ENCODE results near the gene RAB24. TPM values are rescaled to one million over a fixed set of nuclear protein-coding genes. Genes with fewer than 3 reads are reported as not detected.

RAB24 gene
- total and polyA plus RNA-seq, 12 donors: 29.4 to 134 (median 51.6) TPM

- no peak for DNase-seq
- H3K4me1 ChIP-seq (replicated peaks in 1 of 2): no peaks in the 10 kb centered on the region
- peaks cover 0 to 90% of the 10 kb centered on the region in 2 donors for H3K36me3 ChIP-seq (replicated peaks in 1 of 2)
- H3K27ac ChIP-seq: no peak overlapping the region
- WGBS, 4 donors: 58 to 64% (median 61%) methylated on average over 5 of the region's 5 CpGs
- no peak overlapping the region for H3K4me3 ChIP-seq
- no peaks in the 10 kb centered on the region for H3K9me3 ChIP-seq (replicated peaks in 1 of 3)
- no peaks in the 10 kb centered on the region for H3K27me3 ChIP-seq
- intact Hi-C loops (cut with DNase I): no loop called here
- TF ChIP-seq POLR2A (IDR thresholded peaks at IDR 0.05): no peak
- TF ChIP-seq CTCF (IDR thresholded peaks at IDR 0.05): no peak
Measured at GRCh38 chr5:177256296-177256695, 47.2 kb downstream of the RAB24 start.

- intact Hi-C loops (cut with DNase I): no loop called here
Measured at GRCh38 chr5:177253252-177253651, 50.3 kb downstream of the RAB24 start.

More at GRCh38 chr5:177253252-177253651, 50.3 kb downstream of the RAB24 start:
- WGBS, 4 donors: 77 to 96% (median 92%) methylated on average over 1 of the region's 1 CpG
- Histone ChIP-seq H3K27me3 (no peaks in the 10 kb centered on the region), H3K9me3 (replicated peaks in 1 of 3) (no peaks in the 10 kb centered on the region), H3K4me3 (no peak overlapping the region), H3K27ac (no peak overlapping the region), H3K4me1 (replicated peaks in 1 of 2) (no peaks in the 10 kb centered on the region), H3K36me3 (replicated peaks in 1 of 2) (peaks cover 0 to 88% of the 10 kb centered on the region in 2 donors)
- no peak for DNase-seq
- TF ChIP-seq POLR2A (IDR thresholded peaks at IDR 0.05) (no peak), CTCF (IDR thresholded peaks at IDR 0.05) (no peak)

Other genes with a start within 250 kb of the RAB24 start
- 100 to 1,000 TPM in 1 of 9 donors, 10 to 100 TPM in 8; 16.3 to 106 (median 31.9) TPM for gene FGFR4, start 216.8 kb downstream of the RAB24 start, total RNA-seq
- 10 to 100 TPM; 12.3 to 14.6 (median 12.5) TPM for gene FGFR4, start 216.8 kb downstream of the RAB24 start, polyA plus RNA-seq
- 10 to 100 TPM; 21.3 to 73.9 (median 49.6) TPM for gene NSD1, start 169.9 kb downstream of the RAB24 start, total RNA-seq
- gene NSD1, start 169.9 kb downstream of the RAB24 start, polyA plus RNA-seq: 10 to 100 TPM in 2 of 3 donors, 1 to 10 TPM in 1; 6.4 to 22.9 (median 10.2) TPM
- gene PRELID1, start 80 bp upstream of the RAB24 start, total RNA-seq: 100 to 1,000 TPM in 4 of 9 donors, 10 to 100 TPM in 5; 52.3 to 164 (median 97.4) TPM
- 100 to 1,000 TPM; 175 to 217 (median 178) TPM for gene PRELID1, start 80 bp upstream of the RAB24 start, polyA plus RNA-seq
- gene MXD3, start 8.2 kb upstream of the RAB24 start, total RNA-seq: 10 to 100 TPM in 1 of 9 donors, 1 to 10 TPM in 7, under 1 TPM in 1; 0.85 to 18.1 (median 3.5) TPM
- gene MXD3, start 8.2 kb upstream of the RAB24 start, polyA plus RNA-seq: 10 to 100 TPM in 2 of 3 donors, under 1 TPM in 1; 0.16 to 42.6 (median 26.2) TPM
- 100 to 1,000 TPM; 109 to 398 (median 160) TPM for gene LMAN2, start 47.9 kb upstream of the RAB24 start, total RNA-seq
- 100 to 1,000 TPM in 1 of 3 donors, 10 to 100 TPM in 2; 85.7 to 147 (median 97.4) TPM for gene LMAN2, start 47.9 kb upstream of the RAB24 start, polyA plus RNA-seq
- 10 to 100 TPM in 6 of 9 donors, 1 to 10 TPM in 3; 4.4 to 36.3 (median 14.7) TPM for gene RGS14, start 54.2 kb upstream of the RAB24 start, total RNA-seq
- 10 to 100 TPM in 2 of 3 donors, 1 to 10 TPM in 1; 2.3 to 19.8 (median 18.5) TPM for gene RGS14, start 54.2 kb upstream of the RAB24 start, polyA plus RNA-seq
- not detected for gene SLC34A1, start 80.7 kb upstream of the RAB24 start, total RNA-seq
- not detected for gene SLC34A1, start 80.7 kb upstream of the RAB24 start, polyA plus RNA-seq
- not detected for gene PFN3, start 96.9 kb upstream of the RAB24 start, total RNA-seq
- not detected for gene PFN3, start 96.9 kb upstream of the RAB24 start, polyA plus RNA-seq
- under 1 TPM in 7 of 9 donors, not detected in 2; 0.11 to 0.69 (median 0.20) TPM for gene F12, start 105.8 kb upstream of the RAB24 start, total RNA-seq
- under 1 TPM in 2 of 3 donors, not detected in 1; 0.47 to 0.80 TPM for gene F12, start 105.8 kb upstream of the RAB24 start, polyA plus RNA-seq
- 10 to 100 TPM; 16.2 to 31.9 (median 22.3) TPM for gene GRK6, start 123.0 kb upstream of the RAB24 start, total RNA-seq
- gene GRK6, start 123.0 kb upstream of the RAB24 start, polyA plus RNA-seq: 10 to 100 TPM in 2 of 3 donors, 1 to 10 TPM in 1; 3.5 to 15.3 (median 11.2) TPM
- gene PRR7, start 143.1 kb upstream of the RAB24 start, total RNA-seq: 10 to 100 TPM in 1 of 9 donors, 1 to 10 TPM in 7, under 1 TPM in 1; 0.55 to 13.5 (median 6.1) TPM
- 1 to 10 TPM in 2 of 3 donors, not detected in 1; 5.4 to 9.8 TPM for gene PRR7, start 143.1 kb upstream of the RAB24 start, polyA plus RNA-seq
- 10 to 100 TPM; 11.1 to 17.5 (median 12.5) TPM for gene DBN1, start 169.9 kb upstream of the RAB24 start, total RNA-seq
- 10 to 100 TPM in 2 of 3 donors, 1 to 10 TPM in 1; 5.1 to 47.1 (median 19.1) TPM for gene DBN1, start 169.9 kb upstream of the RAB24 start, polyA plus RNA-seq
- gene PDLIM7, start 193.9 kb upstream of the RAB24 start, total RNA-seq: 10 to 100 TPM; 10.4 to 63.2 (median 38.7) TPM
- gene PDLIM7, start 193.9 kb upstream of the RAB24 start, polyA plus RNA-seq: 100 to 1,000 TPM in 2 of 3 donors, 1 to 10 TPM in 1; 6.5 to 246 (median 131) TPM
- 10 to 100 TPM in 6 of 9 donors, 1 to 10 TPM in 3; 1.5 to 49.1 (median 11.9) TPM for gene DOK3, start 206.1 kb upstream of the RAB24 start, total RNA-seq
- 10 to 100 TPM in 2 of 3 donors, 1 to 10 TPM in 1; 2.3 to 38.5 (median 10.7) TPM for gene DOK3, start 206.1 kb upstream of the RAB24 start, polyA plus RNA-seq
- 100 to 1,000 TPM in 6 of 9 donors, 10 to 100 TPM in 3; 71.4 to 180 (median 112) TPM for gene DDX41, start 213.2 kb upstream of the RAB24 start, total RNA-seq
- gene DDX41, start 213.2 kb upstream of the RAB24 start, polyA plus RNA-seq: 100 to 1,000 TPM in 2 of 3 donors, 10 to 100 TPM in 1; 47.0 to 145 (median 124) TPM